H1 (cell line): ENCODE data around the gene PLBD1. TPM values are rescaled to one million over a fixed set of nuclear protein-coding genes. Genes with fewer than 3 reads are reported as not detected.

ENCODE experiments used
- CTCF ChIA-PET: fragments of 300-600 bp; sonication (Branson Sonifier 250); formaldehyde crosslinking; loops from one replicate; lab custom pipeline; 2021; ENCODE audit not compliant: partially characterized antibody; lab: Charles Lee
- POLR2A ChIA-PET: fragments of 300-600 bp; sonication (Branson Sonifier 250); formaldehyde crosslinking; loops from one replicate; lab custom pipeline; 2021; ENCODE audit warnings: inconsistent platforms; ENCODE audit not compliant: partially characterized antibody; lab: Charles Lee
- DNase-seq, 2 experiments: peaks; one replicate each; pipeline versions ENCODE4 v3.0.0 to v3.0.0-alpha.2; 2010 to 2022; ENCODE audit warnings: low spot score in 2 of 2, low read depth in 1 of 2, mixed read lengths in 1 of 2
- FAIRE-seq: peaks from 2 replicates; lab custom pipeline; 2011; peaks lifted over from hg19 to GRCh38; lab: Jason Lieb, UNC
- H2AFZ ChIP-seq: 2 replicates; pipeline ENCODE4 v1.8.1; 2012; ENCODE audit warnings: low read length, inconsistent platforms
- H2AK5ac ChIP-seq: 2 replicates; pipeline ENCODE4 v1.6.1; 2013; ENCODE audit warnings: low read depth, low read length
- H2BK120ac ChIP-seq: replicated peaks from 2 replicates; pipeline ENCODE3; 2013; ENCODE audit warnings: low read depth, low read length, inconsistent platforms
- H2BK12ac ChIP-seq: 2 replicates; pipeline ENCODE4 v1.6.1; 2013; ENCODE audit warnings: low read depth, low read length
- H2BK15ac ChIP-seq: 2 replicates; pipeline ENCODE4 v1.6.1; 2013; ENCODE audit warnings: low read length
- H2BK20ac ChIP-seq: 2 replicates; pipeline ENCODE4 v1.6.1; 2013; ENCODE audit warnings: low read length
- H2BK5ac ChIP-seq: 2 replicates; pipeline ENCODE4 v1.6.1; 2013; ENCODE audit warnings: low read depth, low read length
- H3K14ac ChIP-seq: 2 replicates; pipeline ENCODE4 v1.6.1; 2013; ENCODE audit warnings: inconsistent platforms; ENCODE audit not compliant: insufficient read length
- H3K18ac ChIP-seq: 2 replicates; pipeline ENCODE4 v1.6.1; 2013; ENCODE audit warnings: low read length; ENCODE audit errors: extremely low read depth
- H3K23ac ChIP-seq: 2 replicates; pipeline ENCODE4 v1.6.1; 2013; ENCODE audit warnings: inconsistent platforms; ENCODE audit not compliant: insufficient read length
- H3K23me2 ChIP-seq: 2 replicates; pipeline ENCODE4 v1.6.1; 2013; ENCODE audit warnings: low read depth, low read length
- H3K27ac ChIP-seq: 2 replicates; pipeline ENCODE4 v1.6.1; 2011; ENCODE audit warnings: low read depth, low read length, inconsistent platforms
- H3K27me3 ChIP-seq, 4 experiments: replicated peaks in 1 of 4; 1 replicate in 1 of 4; 2 replicates in 3 of 4; pipeline versions ENCODE4 v1.6.1 to v1.8.1; 2011 to 2013; ENCODE audit warnings: low read length in 3 of 4, mild to moderate bottlenecking in 3 of 4, inconsistent platforms in 2 of 4, mixed read lengths in 2 of 4, moderate library complexity in 1 of 4; ENCODE audit not compliant: control insufficient read depth in 3 of 4, insufficient read depth in 3 of 4; ENCODE audit errors: extremely low read depth in 1 of 4
- H3K36me3 ChIP-seq, 4 experiments: 2 replicates each; pipeline versions ENCODE4 v1.6.1 to v1.8.1; 2011 to 2013; ENCODE audit warnings: mild to moderate bottlenecking in 4 of 4, low read length in 3 of 4, moderate library complexity in 2 of 4, control low read depth in 1 of 4, inconsistent platforms in 1 of 4; ENCODE audit not compliant: insufficient read depth in 4 of 4, control insufficient read depth in 2 of 4
- H3K4ac ChIP-seq: replicated peaks from 2 replicates; pipeline ENCODE3; 2013; ENCODE audit warnings: low read length, low read depth, mixed read lengths, inconsistent platforms; ENCODE audit not compliant: insufficient read length
- H3K4me1 ChIP-seq, 4 experiments: replicated peaks in 1 of 4; 1 replicate in 1 of 4; 2 replicates in 3 of 4; pipeline versions ENCODE4 v1.6.1 to v1.8.1; 2011 to 2013; ENCODE audit warnings: low read length in 3 of 4, inconsistent platforms in 2 of 4, mixed read lengths in 1 of 4; ENCODE audit not compliant: insufficient read depth in 4 of 4, control insufficient read depth in 3 of 4
- H3K4me2 ChIP-seq, 2 experiments: 2 replicates each; pipeline versions ENCODE4 v1.6.1 to v1.8.1; 2011 to 2013; ENCODE audit warnings: low read depth in 2 of 2, low read length in 2 of 2, control low read depth in 1 of 2, inconsistent platforms in 1 of 2, mild to moderate bottlenecking in 1 of 2; ENCODE audit not compliant: insufficient read depth in 1 of 2
- H3K4me3 ChIP-seq, 4 experiments: fragments of 200-600, 300-600 bp in 1 of 4; sonication (generic), shearing (Covaris generic), sonication (Bioruptor Twin) in 1 of 4; 2 replicates each; pipeline versions ENCODE4 v1.5.1 to v1.8.1; 2011 to 2016; ENCODE audit warnings: low read length in 4 of 4, low read depth in 3 of 4, control low read depth in 2 of 4, inconsistent platforms in 2 of 4, mild to moderate bottlenecking in 2 of 4, mixed read lengths in 1 of 4, moderate library complexity in 1 of 4; ENCODE audit not compliant: insufficient read depth in 2 of 4; ENCODE audit errors: extremely low read depth in 1 of 4
- H3K56ac ChIP-seq: replicated peaks from 2 replicates; pipeline ENCODE3; 2013; ENCODE audit warnings: low read depth, mild to moderate bottlenecking, mixed read lengths, low read length, inconsistent platforms; ENCODE audit not compliant: insufficient read length
- H3K79me1 ChIP-seq: 2 replicates; pipeline ENCODE4 v1.6.1; 2013; ENCODE audit warnings: low read depth, low read length, control low read depth
- H3K79me2 ChIP-seq, 2 experiments: 2 replicates each; pipeline versions ENCODE4 v1.6.1 to v1.8.1; 2012 to 2013; ENCODE audit warnings: low read length in 2 of 2, mild to moderate bottlenecking in 2 of 2, inconsistent platforms in 1 of 2; ENCODE audit not compliant: insufficient read depth in 2 of 2, control insufficient read depth in 1 of 2
- H3K9ac ChIP-seq, 4 experiments: replicated peaks in 1 of 4; 1 replicate in 1 of 4; 2 replicates in 3 of 4; pipeline versions ENCODE4 v1.6.1 to v1.8.1; 2011 to 2013; ENCODE audit warnings: low read depth in 3 of 4, low read length in 3 of 4, control low read depth in 2 of 4, mild to moderate bottlenecking in 2 of 4, moderate library complexity in 2 of 4, inconsistent platforms in 1 of 4; ENCODE audit errors: extremely low read depth in 1 of 4
- H3K9me3 ChIP-seq, 2 experiments: 2 replicates each; pipeline versions ENCODE4 v1.6.1 to v1.8.1; 2012 to 2013; ENCODE audit warnings: mild to moderate bottlenecking in 2 of 2, moderate library complexity in 2 of 2, control low read depth in 1 of 2, inconsistent platforms in 1 of 2, low read depth in 1 of 2, low read length in 1 of 2, mixed read lengths in 1 of 2; ENCODE audit not compliant: insufficient read depth in 2 of 2
- H4K20me1 ChIP-seq, 2 experiments: replicated peaks in 1 of 2; 2 replicates each; pipeline versions ENCODE3 to v1.8.1; 2011 to 2013; ENCODE audit warnings: inconsistent platforms in 2 of 2, low read length in 2 of 2, mild to moderate bottlenecking in 1 of 2; ENCODE audit not compliant: insufficient read depth in 2 of 2, control insufficient read depth in 1 of 2
- H4K5ac ChIP-seq: 2 replicates; pipeline ENCODE4 v1.6.1; 2013; ENCODE audit warnings: low read length, low read depth, mixed read lengths, inconsistent platforms; ENCODE audit not compliant: insufficient read length
- H4K8ac ChIP-seq: 2 replicates; pipeline ENCODE4 v1.8.0; 2013; ENCODE audit warnings: mild to moderate bottlenecking, moderate library complexity, low read length, inconsistent platforms; ENCODE audit not compliant: insufficient read depth; ENCODE audit errors: extremely low read depth
- H4K91ac ChIP-seq: replicated peaks from 2 replicates; pipeline ENCODE3; 2013; ENCODE audit warnings: low read length, mixed read lengths, inconsistent platforms; ENCODE audit not compliant: insufficient read length
- HDAC6 ChIP-seq: IDR thresholded peaks from one replicate; pipeline ENCODE4 v1.7.1; 2012; ENCODE audit warnings: low read depth, mild to moderate bottlenecking, inconsistent platforms, low read length, moderate library complexity
- JUN ChIP-seq: IDR thresholded peaks from 2 replicates; pipeline ENCODE4 v1.6.1; 2011; ENCODE audit warnings: low read depth, mild to moderate bottlenecking, improper control_type of control experiment, low read length
- SIRT6 ChIP-seq: IDR thresholded peaks from one replicate; pipeline ENCODE4 v1.7.1; 2012; ENCODE audit warnings: low read length, inconsistent platforms
- WGBS, 2 experiments: shearing (Covaris generic) in 1 of 2; methylation state at CpG; one replicate each; pipeline versions ENCODE4 v1.1.6 to v1.1.7; 2013 to 2015; ENCODE audit warnings: low lambda C conversion rate in 2 of 2, mixed read lengths in 2 of 2, inconsistent platforms in 1 of 2, low coverage in 1 of 2, missing lambda C conversion rate in 1 of 2; ENCODE audit not compliant: insufficient replicate concordance in 2 of 2, insufficient coverage in 1 of 2, insufficient read length in 1 of 2; ENCODE audit errors: extremely low coverage in 1 of 2, missing lambda C conversion rate in 1 of 2; 5-methylcytosine and 5-hydroxymethylcytosine counted together
- polyA plus RNA-seq, 7 experiments: library from polyadenylated mRNA; depleted of rRNA in 3 of 7; stranded (reverse) in 5 of 7; unstranded in 2 of 7; fragments of >200 nt in 5 of 7; fragments of 200-250 nt in 2 of 7; gene quantifications; 1 replicate in 5 of 7; 2 replicates in 1 of 7; 4 replicates in 1 of 7; pipeline versions ENCODE4 v1.2.1 to v1.2.3, GENCODE V29; 2011 to 2013; ENCODE audit warnings: missing spikeins in 2 of 7, mixed read lengths in 2 of 7
- total RNA-seq: library from RNA; stranded (reverse); fragmentation: NEBNext Ultra II Directional; extraction: Animal tissue kit (Norgen Biotek cat#: 25700); gene quantifications from 2 replicates; pipeline ENCODE4 v1.2.1, GENCODE V29; 2021

PLBD1 gene
- total and polyA plus RNA-seq, 2 of the 8 experiments (the other 6 are each of a cell fraction or from before 2014, with no cell fraction given), result 6.3 to 12.3 TPM

GRCh38 chr12:14482361-14482760, 85.3 kb downstream of the PLBD1 start:
- FAIRE-seq, result no peak
- TF ChIP-seq HDAC6, result no peak
- no peak for TF ChIP-seq JUN
- no peak for TF ChIP-seq SIRT6

More at GRCh38 chr12:14482361-14482760, 85.3 kb downstream of the PLBD1 start:
- no peak overlapping the region for H4K5ac ChIP-seq
- H3K27me3 ChIP-seq, result no peaks in the 10 kb centered on the region
- H4K91ac ChIP-seq, result no peak overlapping the region
- no peak overlapping the region for H3K56ac ChIP-seq
- no peak overlapping the region for H3K23ac ChIP-seq
- no peak overlapping the region for H4K8ac ChIP-seq
- ChIA-PET CTCF (interaction anchor here (0.9 kb wide), 1 partner anchor 28 kb away, joined by 3 read pairs; no protein-coding TSS in a partner anchor), POLR2A (no interaction called here)
- H3K4me2 ChIP-seq, result no peak overlapping the region
- H2AFZ ChIP-seq, result no peak overlapping the region
- H3K9ac ChIP-seq, result no peak overlapping the region
- H4K20me1 ChIP-seq, result no peaks in the 10 kb centered on the region
- no peak overlapping the region for H2AK5ac ChIP-seq
- H3K79me2 ChIP-seq, result no peaks in the 10 kb centered on the region
- H2BK20ac ChIP-seq, result no peak overlapping the region
- DNase-seq, result no peak
- H2BK12ac ChIP-seq, result no peak overlapping the region
- H3K14ac ChIP-seq, result no peak overlapping the region
- no peaks in the 10 kb centered on the region for H3K4me1 ChIP-seq
- peaks cover 7 to 85% (median 42%) of the 10 kb centered on the region in 4 experiments for H3K36me3 ChIP-seq
- H3K79me1 ChIP-seq, result no peaks in the 10 kb centered on the region; the same call in 1 of the 2 replicates
- H2BK15ac ChIP-seq, result no peak overlapping the region
- no peaks in the 10 kb centered on the region for H3K9me3 ChIP-seq
- H3K23me2 ChIP-seq, result no peaks in the 10 kb centered on the region
- WGBS, 2 experiments, result 100% methylated on average over 1 of the region's 1 CpG; no CpG with 5 or more reads in 1 of the 2 experiments
- H3K4me3 ChIP-seq, result no peak overlapping the region
- H3K27ac ChIP-seq, result no peak overlapping the region
- H2BK5ac ChIP-seq, result no peak overlapping the region
- no peak overlapping the region for H2BK120ac ChIP-seq
- no peak overlapping the region for H3K18ac ChIP-seq
- H3K4ac ChIP-seq, result no peak overlapping the region
